ENCODE data around the gene MPL. TPM values are rescaled to one million over a fixed set of nuclear protein-coding genes. Genes with fewer than 3 reads are reported as not detected.

The MPL gene
- total RNA-seq, 2 donors from 2014 or later, result 0.39 TPM; not detected in 1

DNA sequence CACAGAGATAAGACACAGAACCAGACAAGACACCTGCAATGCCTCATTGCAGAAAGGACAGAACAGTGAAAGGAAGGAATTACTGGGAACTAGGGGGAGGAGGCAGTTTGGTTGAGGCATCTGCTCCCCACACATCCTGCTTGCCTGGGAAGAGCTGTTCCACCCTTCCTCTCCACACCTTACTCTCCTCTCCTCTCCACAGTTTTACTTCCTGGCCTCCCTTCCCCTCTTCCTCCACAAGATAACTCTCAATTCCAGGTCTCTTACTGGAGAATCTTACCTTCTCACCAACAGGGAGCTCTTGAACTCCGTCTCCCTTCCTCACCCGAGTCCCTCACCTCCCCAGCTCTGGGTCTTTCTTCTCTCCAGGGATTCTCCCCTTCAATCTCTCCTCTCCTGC lies 28.1 kb downstream of the MPL start:
- no peak for TF ChIP-seq CTCF (IDR thresholded peaks at IDR 0.05)
- Histone ChIP-seq H3K36me3 (peaks cover 37% of the 10 kb centered on the region), H3K4me1 (peaks cover 0 to 30% of the 10 kb centered on the region in 2 donors), H3K4me3 (no peak overlapping the region), H3K9me3 (no peaks in the 10 kb centered on the region), H3K27me3 (no peaks in the 10 kb centered on the region), H3K27ac (no peak overlapping the region)
- DNase-seq (ENCODE audit: low spot score), result no peak

DNA sequence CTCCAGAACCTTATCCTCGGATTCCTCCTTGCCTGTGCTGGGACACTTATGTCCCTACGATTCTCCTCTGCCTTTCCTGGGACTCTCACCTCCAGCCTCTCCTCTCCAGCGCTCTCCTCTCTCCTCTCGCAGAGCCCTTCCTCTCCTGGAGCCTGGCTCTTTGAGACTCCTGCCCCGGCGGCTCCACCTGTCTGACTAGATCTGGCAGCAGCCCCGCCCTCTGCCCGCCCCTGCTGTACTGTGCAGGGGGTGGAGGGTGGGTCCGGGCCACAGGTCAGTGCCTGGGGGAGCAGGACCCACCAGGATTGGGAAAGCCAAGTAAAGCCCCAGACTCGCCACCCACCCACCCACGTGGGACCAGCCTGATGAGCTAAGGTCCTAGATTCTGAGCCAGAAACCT lies 28.6 kb downstream of the MPL start:
- peaks cover 37% of the 10 kb centered on the region for H3K36me3 ChIP-seq
- peak overlapping the region; percentile 88 to 89 for H3K4me3 ChIP-seq
- no peak for DNase-seq (ENCODE audit: low spot score)
- H3K27ac ChIP-seq, result peak overlapping the region; percentile 92 to 93
- no peak for TF ChIP-seq CTCF (IDR thresholded peaks at IDR 0.05)
- H3K9me3 ChIP-seq, result no peaks in the 10 kb centered on the region
- H3K4me1 ChIP-seq, result peaks cover 0 to 30% of the 10 kb centered on the region in 2 donors
- H3K27me3 ChIP-seq, result no peaks in the 10 kb centered on the region

- Histone ChIP-seq H3K9me3 (no peaks in the 10 kb centered on the region), H3K27me3 (no peaks in the 10 kb centered on the region), H3K4me1 (peaks cover 0 to 30% of the 10 kb centered on the region in 2 donors), H3K27ac (peak overlapping the region; percentile 92 to 93), H3K4me3 (peak overlapping the region; percentile 88 to 89), H3K36me3 (peaks cover 37% of the 10 kb centered on the region)
- no peak for DNase-seq (ENCODE audit: low spot score)
- TF ChIP-seq CTCF (IDR thresholded peaks at IDR 0.05), result no peak
Measured at GRCh38 chr1:43366601-43367025, 29.0 kb downstream of the MPL start.

GRCh38 chr1:43367026-43367903 lies 29.6 kb downstream of the MPL start:
- TF ChIP-seq CTCF (IDR thresholded peaks at IDR 0.05), result no peak
- Histone ChIP-seq H3K36me3 (peaks cover 30% of the 10 kb centered on the region), H3K4me3 (peak overlapping the region; percentile 88 to 89), H3K9me3 (no peaks in the 10 kb centered on the region), H3K27ac (peak overlapping the region; percentile 92 to 93), H3K4me1 (peaks cover 0 to 32% of the 10 kb centered on the region in 2 donors), H3K27me3 (no peaks in the 10 kb centered on the region)
- DNase-seq (ENCODE audit: low spot score), result no peak

DNA sequence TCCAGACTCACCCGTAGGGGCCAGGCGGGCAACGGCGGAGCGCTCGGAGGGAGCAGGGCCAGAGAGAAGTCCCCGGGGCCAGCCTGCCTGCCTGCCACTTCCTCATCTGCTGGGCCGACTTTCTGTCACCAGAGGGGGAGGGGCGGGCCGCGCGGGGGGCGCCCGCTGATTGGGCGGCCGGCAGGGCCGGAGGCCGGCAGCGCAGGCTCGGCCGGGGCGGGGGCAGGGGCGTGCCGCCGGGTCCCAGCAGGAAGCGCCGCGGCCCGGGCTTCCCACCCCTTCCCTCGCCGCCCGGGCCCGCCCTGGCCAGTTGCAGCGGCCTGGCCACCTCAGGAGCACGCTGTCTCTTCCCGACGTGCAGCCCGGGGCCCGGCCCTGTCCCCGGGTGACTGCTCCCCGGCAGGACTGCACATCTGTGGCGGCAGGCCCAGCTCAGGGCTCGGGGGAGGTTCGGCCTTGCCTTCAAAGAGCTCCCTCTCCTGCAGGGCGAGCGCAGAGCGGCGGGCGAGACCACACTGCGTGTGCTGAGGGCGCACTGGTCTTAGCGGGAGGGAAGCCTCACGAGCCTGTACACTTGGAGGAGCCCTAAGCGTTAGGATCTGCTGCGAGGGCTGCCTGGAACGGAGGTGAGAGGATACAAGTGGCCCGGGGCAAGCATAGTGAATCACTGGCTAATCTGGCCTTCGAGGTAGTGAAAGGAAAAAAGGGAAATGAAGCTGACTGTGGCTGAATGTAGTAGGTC lies 30.5 kb downstream of the MPL start, which contains the start of gene ELOVL1:
Gene ELOVL1, minus strand, starts transcription at position 108 of the 742 bp plus-strand sequence. CDS start 2,402 bp downstream, outside the sequence.
- TF ChIP-seq CTCF (IDR thresholded peaks at IDR 0.05), result peak in 1 of 2 donors; percentile 49
- H3K4me1 ChIP-seq, result peaks cover 0 to 40% of the 10 kb centered on the region in 2 donors
- no peaks in the 10 kb centered on the region for H3K27me3 ChIP-seq

More for the DNA sequence above, 30.5 kb downstream of the MPL start, which contains the start of gene ELOVL1:
- peaks cover 24% of the 10 kb centered on the region for H3K36me3 ChIP-seq
- H3K9me3 ChIP-seq, result no peaks in the 10 kb centered on the region
- H3K4me3 ChIP-seq, result peak within 1 kb of the TSS; percentile 88 to 89
- peak; percentile 91 for DNase-seq (ENCODE audit: low spot score)
- peak within 1 kb of the TSS; percentile 92 to 93 for H3K27ac ChIP-seq

Data from right atrium auricular region (tissue), 2 donors.